ENCODE measurements around the gene LIPE. TPM values are rescaled to one million over a fixed set of nuclear protein-coding genes. Genes with fewer than 3 reads are reported as not detected.

Gene LIPE
- total and polyA plus RNA-seq, 12 donors = 39.4 to 109 (median 55.0) TPM

DNA sequence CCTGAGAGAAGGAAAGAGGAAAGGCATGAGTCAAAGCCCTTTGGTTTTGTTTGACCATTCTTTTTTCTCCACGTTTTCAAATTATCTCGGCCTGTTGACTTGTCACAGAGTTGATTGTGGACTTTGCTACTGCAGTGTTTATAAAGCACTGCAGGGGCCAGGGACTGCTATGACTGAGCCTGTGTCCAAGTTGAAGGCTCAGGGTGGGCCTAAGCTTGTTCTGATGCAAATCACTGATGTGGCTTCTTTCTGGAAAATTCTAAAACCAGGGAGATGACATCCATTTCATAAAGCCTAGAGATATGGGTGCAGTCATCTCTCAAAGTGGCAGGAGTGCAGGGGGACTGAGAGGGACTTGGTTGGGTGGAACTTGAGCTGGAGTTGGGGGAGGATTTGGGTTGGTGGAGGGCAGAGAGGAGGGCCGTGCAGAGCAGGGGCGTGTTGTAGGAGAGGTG, 16.8 kb upstream of the LIPE start:
- no peak overlapping the region for H3K4me3 ChIP-seq
- 72 to 77% methylated on average over 4 of the region's 4 CpGs for WGBS, 2 donors
- DNase-seq (no peak), ATAC-seq (no peak)
- H3K27ac ChIP-seq = no peak overlapping the region
- peaks cover 0 to 15% (median 6%) of the 10 kb centered on the region in 9 donors for H3K4me1 ChIP-seq
- H3K27me3 ChIP-seq = no peaks in the 10 kb centered on the region
- intact Hi-C loops (cut with DNase I) = no loop called here
- H3K9me3 ChIP-seq = no peaks in the 10 kb centered on the region
- TF ChIP-seq, protein P1, sequence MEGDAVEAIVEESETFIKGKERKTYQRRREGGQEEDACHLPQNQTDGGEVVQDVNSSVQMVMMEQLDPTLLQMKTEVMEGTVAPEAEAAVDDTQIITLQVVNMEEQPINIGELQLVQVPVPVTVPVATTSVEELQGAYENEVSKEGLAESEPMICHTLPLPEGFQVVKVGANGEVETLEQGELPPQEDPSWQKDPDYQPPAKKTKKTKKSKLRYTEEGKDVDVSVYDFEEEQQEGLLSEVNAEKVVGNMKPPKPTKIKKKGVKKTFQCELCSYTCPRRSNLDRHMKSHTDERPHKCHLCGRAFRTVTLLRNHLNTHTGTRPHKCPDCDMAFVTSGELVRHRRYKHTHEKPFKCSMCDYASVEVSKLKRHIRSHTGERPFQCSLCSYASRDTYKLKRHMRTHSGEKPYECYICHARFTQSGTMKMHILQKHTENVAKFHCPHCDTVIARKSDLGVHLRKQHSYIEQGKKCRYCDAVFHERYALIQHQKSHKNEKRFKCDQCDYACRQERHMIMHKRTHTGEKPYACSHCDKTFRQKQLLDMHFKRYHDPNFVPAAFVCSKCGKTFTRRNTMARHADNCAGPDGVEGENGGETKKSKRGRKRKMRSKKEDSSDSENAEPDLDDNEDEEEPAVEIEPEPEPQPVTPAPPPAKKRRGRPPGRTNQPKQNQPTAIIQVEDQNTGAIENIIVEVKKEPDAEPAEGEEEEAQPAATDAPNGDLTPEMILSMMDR (IDR thresholded peaks at IDR 0.05) = no peak
- H3K36me3 ChIP-seq = no peaks in the 10 kb centered on the region

DNA sequence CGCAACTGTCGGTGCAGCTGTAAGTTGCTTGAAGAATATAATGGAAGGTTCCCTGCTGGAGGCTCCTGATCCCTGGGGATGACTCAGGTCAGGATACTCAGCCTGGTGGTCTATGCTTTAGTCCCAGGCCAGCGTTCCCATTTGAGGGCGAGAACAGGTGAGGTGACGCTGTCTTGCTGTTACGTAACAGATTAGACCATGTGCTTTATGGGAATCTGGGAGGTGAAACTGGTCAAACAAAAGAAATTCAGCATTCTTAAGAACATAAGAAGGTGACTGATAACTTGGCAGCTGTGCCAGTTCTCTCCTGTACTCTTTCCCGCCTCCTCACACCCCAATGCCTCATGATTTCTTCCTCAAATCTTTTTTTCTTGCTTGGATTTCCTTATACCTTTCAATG, 15.6 kb upstream of the LIPE start, which contains the start of gene CXCL17:
CXCL17 (minus strand) TSS at position 114 of the 400 bp plus-strand sequence. CDS start 114 bp downstream, outside the sequence.
- no peaks in the 10 kb centered on the region for H3K27me3 ChIP-seq
- H3K9me3 ChIP-seq = no peaks in the 10 kb centered on the region
- 93 to 95% methylated on average over 7 of the region's 7 CpGs for WGBS, 2 donors
- H3K4me3 ChIP-seq = no peak within 1 kb of the TSS
- TF ChIP-seq, protein P1 (IDR thresholded peaks at IDR 0.05) = no peak
- H3K27ac ChIP-seq = no peak within 1 kb of the TSS
- no peak for DNase-seq
- peaks cover 0 to 19% (median 9%) of the 10 kb centered on the region in 9 donors for H3K4me1 ChIP-seq
- H3K36me3 ChIP-seq = no peaks in the 10 kb centered on the region
- intact Hi-C loops (cut with DNase I) = no loop called here
- no peak for ATAC-seq

DNA sequence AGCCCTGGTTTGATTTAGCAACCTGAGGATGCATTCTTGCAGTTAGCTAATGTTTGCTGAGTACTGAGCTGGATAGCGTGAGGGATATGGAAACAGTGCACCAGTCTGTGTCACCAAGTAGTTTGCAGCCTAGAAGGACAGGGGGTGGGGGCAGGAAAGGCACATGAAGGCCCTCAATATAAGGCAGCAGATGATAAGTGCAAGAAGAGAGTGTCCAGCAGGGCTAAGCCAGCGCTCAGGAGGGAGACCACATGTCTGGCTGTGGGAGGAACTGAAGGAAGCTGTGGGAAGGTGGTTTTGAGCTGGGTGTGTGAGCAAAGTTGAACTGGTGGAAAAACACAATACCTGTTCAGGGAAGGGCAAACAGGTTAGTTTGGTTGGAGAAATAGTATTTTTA, 13.9 kb upstream of the LIPE start:
- no peak overlapping the region for H3K4me3 ChIP-seq
- 73 to 74% methylated on average over 2 of the region's 2 CpGs for WGBS, 2 donors
- TF ChIP-seq, protein P1 (IDR thresholded peaks at IDR 0.05) = no peak
- H3K9me3 ChIP-seq = no peaks in the 10 kb centered on the region
- H3K27ac ChIP-seq = no peak overlapping the region
- peak in 3 of 8 donors; percentile 8 to 13 (median 11) for ATAC-seq
- no peaks in the 10 kb centered on the region for H3K27me3 ChIP-seq
- no peaks in the 10 kb centered on the region for H3K36me3 ChIP-seq
- no peak for DNase-seq
- peaks cover 0 to 20% (median 9%) of the 10 kb centered on the region in 9 donors for H3K4me1 ChIP-seq
- intact Hi-C loops (cut with DNase I) = no loop called here

DNA sequence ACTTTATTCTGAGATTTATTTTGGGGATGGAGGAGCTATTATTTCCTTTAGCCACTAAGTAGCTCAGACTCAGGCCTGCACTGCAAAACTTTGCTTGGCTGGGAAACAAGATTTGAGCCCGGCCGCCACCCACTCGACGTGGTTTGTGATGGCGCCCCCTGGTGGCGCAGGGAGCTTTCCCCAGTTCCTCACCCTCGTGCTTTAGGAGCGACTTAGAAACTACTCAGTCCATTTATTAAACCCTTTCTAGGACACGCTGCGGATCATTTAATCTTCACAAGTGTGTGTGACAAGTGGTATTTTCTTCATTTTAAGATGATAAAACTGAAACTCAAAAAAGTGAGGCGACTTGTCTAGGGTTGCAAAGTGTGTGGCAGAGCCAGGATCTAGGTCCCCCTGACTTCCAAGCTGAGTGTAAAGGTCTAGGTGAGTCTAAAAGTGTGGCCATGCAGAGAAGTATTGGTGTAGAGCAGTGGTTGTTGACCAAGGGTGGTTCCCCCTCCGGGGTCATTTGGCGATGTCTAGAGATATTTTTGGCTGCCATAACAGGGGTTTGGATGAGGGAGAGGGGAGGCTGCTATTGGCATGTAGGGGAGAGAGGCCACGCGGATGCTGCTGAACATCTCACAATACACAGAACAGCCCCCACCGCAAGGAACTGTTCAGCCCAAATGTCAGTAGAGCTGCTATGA, 13.3 kb upstream of the LIPE start:
- no peak overlapping the region for H3K27ac ChIP-seq
- no peaks in the 10 kb centered on the region for H3K36me3 ChIP-seq
- DNase-seq (peak; percentile 78 to 83), ATAC-seq (peak; percentile 51 to 84 (median 71))
- H3K9me3 ChIP-seq = no peaks in the 10 kb centered on the region
- intact Hi-C loops (cut with DNase I) = no loop called here
- no peaks in the 10 kb centered on the region for H3K27me3 ChIP-seq
- 30 to 34% methylated on average over 16 of the region's 16 CpGs for WGBS, 2 donors
- no peak overlapping the region for H3K4me3 ChIP-seq
- TF ChIP-seq, protein P1 (IDR thresholded peaks at IDR 0.05) = peak; percentile 87 to 99 (median 93)
- H3K4me1 ChIP-seq = peaks cover 0 to 21% (median 9%) of the 10 kb centered on the region in 9 donors
